Ectodermal cell (in vitro differentiated cells): ENCODE results near the gene IL4R. TPM values are rescaled to one million over a fixed set of nuclear protein-coding genes. Genes with fewer than 3 reads are reported as not detected.
"Not testable (repeated sequence)": the region's sequence is repeated elsewhere in the genome, so short reads cannot be mapped to it uniquely, and the experiment has no call there.

ENCODE experiments used
- H3K27ac ChIP-seq: 2 replicates; pipeline ENCODE4 v1.7.0; 2013; ENCODE audit warnings: mild to moderate bottlenecking, low read depth, low read length; ENCODE audit not compliant: insufficient read depth, poor library complexity, severe bottlenecking
- H3K27me3 ChIP-seq: 2 replicates; pipeline ENCODE4 v1.7.0; 2013; ENCODE audit warnings: mild to moderate bottlenecking, low read length; ENCODE audit not compliant: insufficient read depth, control insufficient read depth, poor library complexity, severe bottlenecking
- H3K36me3 ChIP-seq: one replicate; pipeline ENCODE4 v1.7.0; 2013; ENCODE audit warnings: low read length; ENCODE audit not compliant: control insufficient read depth, insufficient read depth
- H3K4me1 ChIP-seq: one replicate; pipeline ENCODE4 v1.7.0; 2013; ENCODE audit warnings: low read length; ENCODE audit not compliant: control insufficient read depth, insufficient read depth
- H3K4me3 ChIP-seq: 2 replicates; pipeline ENCODE4 v1.7.0; 2013; ENCODE audit warnings: low read depth, low read length, control low read depth; ENCODE audit not compliant: insufficient read depth
- H3K9me3 ChIP-seq: 2 replicates; pipeline ENCODE4 v1.7.0; 2013; ENCODE audit warnings: mild to moderate bottlenecking, low read length, moderate library complexity; ENCODE audit not compliant: control insufficient read depth
- WGBS, 2 experiments: methylation state at CpG; one replicate each; pipeline ENCODE4 v1.1.7; 2013; ENCODE audit warnings: missing lambda C conversion rate in 2 of 2; 5-methylcytosine and 5-hydroxymethylcytosine counted together
- polyA plus RNA-seq, 4 experiments: library from polyadenylated mRNA; stranded (reverse); fragments of 50-300 nt; gene quantifications; one replicate each; pipeline ENCODE4 v1.2.3, GENCODE V29; 2013

The IL4R gene
- polyA plus RNA-seq (2013, experiment 1 of 4) = 11.5 TPM
- 8.2 TPM for polyA plus RNA-seq (2013, experiment 2 of 4)
- polyA plus RNA-seq (2013, experiment 3 of 4) = 7.7 TPM
- polyA plus RNA-seq (2013, experiment 4 of 4) = 6.6 TPM

DNA sequence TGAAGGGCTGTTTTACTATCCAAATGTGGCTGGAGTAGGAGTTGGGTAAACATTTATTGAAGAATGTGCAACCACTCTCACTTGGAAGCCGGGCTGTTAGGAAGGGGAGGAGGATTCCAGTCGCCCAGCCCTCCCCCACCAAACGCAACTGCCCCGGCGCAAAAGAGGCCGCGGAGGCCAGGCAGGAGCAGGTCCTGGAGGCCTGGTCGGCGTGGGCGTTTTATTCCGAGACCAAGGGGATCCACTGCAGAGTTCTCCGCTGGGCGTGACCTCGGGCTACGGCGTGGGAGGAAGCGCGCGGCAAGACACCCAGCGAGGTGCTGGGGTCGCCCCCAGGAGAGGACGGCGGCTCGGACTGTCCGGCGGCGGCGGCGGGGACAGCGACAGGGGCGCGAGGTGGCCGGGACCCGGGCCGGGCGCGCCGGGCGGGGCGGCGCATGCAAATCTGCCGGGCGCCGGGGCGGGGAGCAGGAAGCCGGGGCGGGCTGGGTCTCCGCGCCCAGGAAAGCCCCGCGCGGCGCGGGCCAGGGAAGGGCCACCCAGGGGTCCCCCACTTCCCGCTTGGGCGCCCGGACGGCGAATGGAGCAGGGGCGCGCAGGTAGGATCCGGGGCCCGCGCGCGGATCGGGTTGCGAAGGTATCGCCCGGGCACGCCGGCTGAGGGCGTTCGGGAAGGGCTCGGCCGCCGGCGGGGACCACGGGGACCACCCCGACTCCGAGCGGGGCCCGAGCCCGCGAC lies at the start of gene IL4R:
Gene IL4R, plus strand, starts transcription at position 553 of the 739 bp plus-strand sequence. CDS start 26,230 bp downstream, outside the sequence.
- H3K36me3 ChIP-seq = no peaks in the 10 kb centered on the region
- peak within 1 kb of the TSS; percentile 73 for H3K4me3 ChIP-seq
- H3K9me3 ChIP-seq = no peaks in the 10 kb centered on the region
- peaks cover 37% of the 10 kb centered on the region for H3K27me3 ChIP-seq
- 1% methylated on average over 85 of the region's 85 CpGs for WGBS, 2 experiments
- no peaks in the 10 kb centered on the region for H3K4me1 ChIP-seq
- H3K27ac ChIP-seq = no peak within 1 kb of the TSS

DNA sequence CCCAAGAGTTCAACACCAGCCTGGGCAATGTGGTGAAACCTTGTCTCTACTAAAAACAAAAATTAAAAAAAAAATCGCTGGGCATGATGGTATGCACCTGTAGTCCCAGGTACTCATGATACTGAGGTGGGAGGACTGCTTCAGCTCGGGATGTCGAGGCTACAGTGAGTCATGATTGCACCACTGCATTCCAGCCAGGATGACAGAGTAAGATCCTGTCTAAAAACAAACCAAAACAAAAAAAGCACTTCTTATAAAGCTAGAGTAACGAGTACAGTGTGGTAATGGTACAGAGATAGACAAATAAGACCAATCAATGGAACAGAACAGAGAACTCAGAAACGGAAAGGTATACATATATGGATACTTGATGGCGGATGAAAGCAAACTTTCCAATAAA lies 49.6 kb upstream of the IL4R start:
- Histone ChIP-seq H3K36me3 (no peaks in the 10 kb centered on the region), H3K4me1 (peaks cover 3% of the 10 kb centered on the region), H3K4me3 (no peak overlapping the region), H3K9me3 (no peaks in the 10 kb centered on the region), H3K27ac (no peak overlapping the region), H3K27me3 (no peaks in the 10 kb centered on the region)
- WGBS, 2 experiments = 80 to 88% methylated on average over 5 to 6 of the region's 6 CpGs

DNA sequence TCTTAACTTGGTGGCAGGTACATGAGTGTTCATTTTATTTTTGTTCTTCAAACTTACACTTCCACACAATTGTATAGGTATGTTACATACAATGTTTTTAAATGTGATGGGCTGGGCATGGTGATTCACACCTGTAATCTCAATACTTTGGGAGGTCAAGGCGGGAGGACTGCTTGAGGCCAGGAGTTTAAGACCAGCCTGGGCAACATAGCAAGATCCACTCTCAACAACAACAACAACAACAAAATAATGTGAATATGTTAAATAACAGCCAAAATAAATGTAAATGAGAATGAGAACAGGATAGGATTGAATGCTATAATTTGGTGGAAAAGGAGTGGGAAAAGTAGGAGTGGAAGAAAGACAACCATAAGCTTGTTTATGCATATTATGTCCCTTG lies 47.8 kb upstream of the IL4R start:
- Histone ChIP-seq H3K27me3 (no peaks in the 10 kb centered on the region), H3K4me3 (no peak overlapping the region), H3K27ac (no peak overlapping the region), H3K9me3 (no peaks in the 10 kb centered on the region), H3K4me1 (no peaks in the 10 kb centered on the region), H3K36me3 (no peaks in the 10 kb centered on the region)
- WGBS, 2 experiments = 83 to 100% methylated on average over 1 of the region's 1 CpG

DNA sequence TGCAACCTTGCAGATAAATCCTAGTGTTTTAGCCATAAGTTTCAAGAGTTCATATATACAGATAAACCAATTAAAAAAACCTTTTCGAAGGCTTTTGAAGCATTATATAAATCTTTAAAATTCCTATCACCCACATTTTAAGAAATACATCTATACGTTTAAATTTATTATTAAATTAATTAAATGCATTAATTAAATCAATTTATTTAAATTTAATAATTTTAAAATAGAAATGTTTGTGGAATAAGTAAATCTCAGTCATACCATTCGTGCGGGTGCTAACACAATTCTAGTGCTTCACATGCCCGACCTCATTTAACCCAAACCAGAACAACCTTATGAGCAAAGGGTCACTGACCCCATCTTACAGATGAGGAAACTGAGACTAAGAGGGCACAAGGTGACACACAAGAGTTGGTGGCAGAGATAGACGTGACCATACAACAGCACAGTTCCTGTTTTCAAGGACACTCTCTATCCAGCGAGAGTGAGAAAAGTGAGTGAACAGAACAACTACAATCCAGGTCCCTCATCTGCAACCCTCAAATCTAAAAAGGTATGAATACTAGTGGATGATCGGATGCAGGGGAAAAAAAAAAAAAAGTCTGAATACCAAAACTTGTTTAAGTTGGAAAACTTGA lies 46.6 kb upstream of the IL4R start:
- no peaks in the 10 kb centered on the region for H3K4me1 ChIP-seq
- no peak overlapping the region for H3K4me3 ChIP-seq
- WGBS, 2 experiments = 89 to 96% methylated on average over 6 to 7 of the region's 8 CpGs

DNA sequence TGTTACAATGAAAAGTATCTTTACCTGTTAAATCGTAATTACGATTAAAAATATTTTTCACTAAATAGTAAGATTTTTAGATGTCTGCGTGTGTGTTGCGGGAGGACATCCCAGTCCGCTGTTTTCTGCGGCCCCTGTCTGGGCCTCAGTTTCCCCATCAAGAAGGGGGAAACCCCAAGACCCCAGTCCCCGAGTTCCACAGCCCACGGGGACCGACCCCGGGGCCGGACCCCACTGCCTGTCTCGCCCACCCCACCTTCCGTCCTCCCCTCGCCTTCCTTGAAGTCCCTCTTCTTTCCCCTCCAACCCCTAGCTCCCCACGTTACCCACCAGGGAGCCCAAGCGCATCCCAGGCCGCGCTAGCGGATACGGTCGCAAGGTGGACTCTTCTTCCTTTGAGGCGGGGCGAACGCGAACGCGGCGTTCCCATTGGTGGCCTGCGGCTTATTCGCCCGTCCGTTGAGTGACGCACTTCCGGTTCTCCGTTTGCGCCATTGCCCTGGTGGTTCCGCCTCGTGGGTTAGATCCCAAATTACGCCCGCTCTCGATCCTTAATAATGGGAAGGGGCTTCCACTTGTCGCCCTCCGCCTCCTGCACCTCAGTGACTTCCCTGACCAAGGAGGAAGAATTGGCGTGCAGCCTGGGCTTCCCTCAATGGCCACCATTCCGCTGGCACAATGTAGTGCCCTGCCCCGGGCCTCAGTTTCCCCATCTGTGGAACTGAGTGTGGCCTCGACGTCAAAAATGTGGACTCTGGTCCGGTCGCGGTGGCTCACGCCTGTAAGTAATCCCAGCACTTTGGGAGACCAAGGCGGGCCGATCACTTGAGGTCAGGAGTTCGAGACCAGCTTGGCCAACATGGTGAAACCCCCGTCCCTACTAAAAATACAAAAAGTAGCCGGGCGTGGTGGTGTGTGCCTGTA lies 45.1 kb upstream of the IL4R start, which contains the start of gene NSMCE1:
Gene NSMCE1, minus strand, starts transcription at position 397 of the 924 bp plus-strand sequence. CDS start 11,202 bp downstream, outside the sequence.
- no peak within 1 kb of the TSS for H3K27ac ChIP-seq
- H3K27me3 ChIP-seq = no peaks in the 10 kb centered on the region
- H3K4me1 ChIP-seq = no peaks in the 10 kb centered on the region
- WGBS, 2 experiments = 44 to 45% methylated on average over 56 to 58 of the region's 58 CpGs
- H3K9me3 ChIP-seq = no peaks in the 10 kb centered on the region
- H3K4me3 ChIP-seq = peak within 1 kb of the TSS; percentile 54
- no peaks in the 10 kb centered on the region for H3K36me3 ChIP-seq

More for the DNA sequence above, 46.6 kb upstream of the IL4R start:
- no peaks in the 10 kb centered on the region for H3K27me3 ChIP-seq
- no peaks in the 10 kb centered on the region for H3K9me3 ChIP-seq
- no peaks in the 10 kb centered on the region for H3K36me3 ChIP-seq
- no peak overlapping the region for H3K27ac ChIP-seq

DNA sequence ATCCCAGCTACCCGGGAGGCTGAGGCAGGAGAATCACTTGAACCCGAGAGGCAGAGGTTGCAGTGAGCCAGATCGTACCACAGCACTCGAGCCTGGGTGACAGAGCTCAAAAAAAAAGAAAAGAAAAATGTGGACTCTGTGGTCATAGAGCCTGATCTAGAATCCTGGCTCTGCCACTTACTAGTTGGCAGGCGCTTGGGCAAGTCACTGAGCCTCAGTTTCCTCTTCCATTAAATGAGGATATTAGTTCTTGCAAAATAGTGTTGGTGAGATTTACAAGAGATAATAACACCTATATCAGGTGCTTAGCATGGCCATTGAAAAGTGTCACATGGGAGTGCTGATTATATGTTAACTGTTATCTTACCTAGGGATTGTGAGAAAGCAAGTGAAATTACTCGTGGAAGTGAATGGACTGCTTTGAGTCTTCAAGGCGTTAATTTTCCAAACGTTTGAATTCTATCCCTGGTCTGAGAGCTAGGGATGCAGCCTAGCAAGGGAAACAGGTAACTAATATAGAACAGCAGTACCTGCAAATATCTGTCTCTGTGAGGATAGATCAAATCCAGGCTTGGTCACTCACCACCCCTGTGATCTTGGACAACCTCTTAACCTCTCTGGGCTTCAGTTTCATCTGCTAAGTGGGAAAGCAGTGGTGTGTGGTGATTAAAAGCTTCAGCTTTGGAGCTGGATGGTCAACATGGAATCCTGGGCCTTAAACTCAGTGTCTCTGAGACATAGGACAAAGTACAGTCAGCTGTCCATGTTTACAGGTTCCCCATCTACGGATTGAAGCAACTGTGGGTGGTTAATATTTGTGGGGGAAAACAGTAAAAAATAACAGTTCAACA lies 44.2 kb upstream of the IL4R start:
- no peak overlapping the region for H3K4me3 ChIP-seq
- H3K27me3 ChIP-seq = no peaks in the 10 kb centered on the region
- no peaks in the 10 kb centered on the region for H3K36me3 ChIP-seq
- H3K9me3 ChIP-seq = no peaks in the 10 kb centered on the region
- no peak overlapping the region for H3K27ac ChIP-seq
- 92% methylated on average over 8 to 9 of the region's 9 CpGs for WGBS, 2 experiments
- no peaks in the 10 kb centered on the region for H3K4me1 ChIP-seq

DNA sequence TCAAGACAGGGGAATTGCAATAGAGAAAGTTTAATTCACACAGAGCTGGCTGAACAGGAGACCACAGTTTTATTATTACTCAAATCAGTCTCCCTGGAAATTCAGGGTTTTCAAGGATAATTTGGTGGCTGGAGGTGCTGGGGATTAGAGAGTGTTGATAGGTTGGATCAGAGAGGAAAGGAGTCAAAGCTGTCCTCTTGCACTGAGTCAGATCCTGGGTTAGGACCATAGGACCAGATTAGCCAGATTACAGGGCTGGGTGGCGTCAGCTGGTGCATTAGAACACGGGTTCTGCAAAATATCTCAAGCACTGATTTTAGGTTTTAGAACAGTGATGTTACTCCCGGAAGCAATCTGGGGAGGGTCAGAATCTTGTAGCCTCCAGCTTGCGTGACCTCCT lies 43.4 kb upstream of the IL4R start:
- no peak overlapping the region for H3K4me3 ChIP-seq
- no peaks in the 10 kb centered on the region for H3K9me3 ChIP-seq
- no peaks in the 10 kb centered on the region for H3K36me3 ChIP-seq
- H3K27ac ChIP-seq = no peak overlapping the region
- no peaks in the 10 kb centered on the region for H3K27me3 ChIP-seq
- WGBS, 2 experiments = 94 to 96% methylated on average over 4 of the region's 4 CpGs
- H3K4me1 ChIP-seq = no peaks in the 10 kb centered on the region

DNA sequence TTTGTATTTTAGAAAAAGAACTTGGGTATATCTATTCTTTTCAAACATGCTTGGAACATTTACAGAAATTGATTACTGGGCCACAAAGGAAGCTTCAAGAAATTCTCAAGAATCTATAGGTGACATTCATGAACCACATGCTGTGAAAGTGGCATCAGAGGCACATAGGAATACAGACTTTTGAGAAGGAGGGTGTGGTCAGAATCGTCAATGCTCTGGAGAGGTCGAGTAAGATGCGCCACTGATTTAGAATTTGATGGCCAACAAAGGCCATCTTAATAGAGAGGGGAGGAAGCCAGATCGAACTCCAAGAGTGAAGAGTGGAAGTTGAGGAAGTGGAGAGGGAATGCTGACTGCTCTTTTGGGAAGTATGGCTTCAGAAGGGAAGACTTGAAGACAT lies 41.7 kb upstream of the IL4R start:
- H3K9me3 ChIP-seq = no peaks in the 10 kb centered on the region

DNA sequence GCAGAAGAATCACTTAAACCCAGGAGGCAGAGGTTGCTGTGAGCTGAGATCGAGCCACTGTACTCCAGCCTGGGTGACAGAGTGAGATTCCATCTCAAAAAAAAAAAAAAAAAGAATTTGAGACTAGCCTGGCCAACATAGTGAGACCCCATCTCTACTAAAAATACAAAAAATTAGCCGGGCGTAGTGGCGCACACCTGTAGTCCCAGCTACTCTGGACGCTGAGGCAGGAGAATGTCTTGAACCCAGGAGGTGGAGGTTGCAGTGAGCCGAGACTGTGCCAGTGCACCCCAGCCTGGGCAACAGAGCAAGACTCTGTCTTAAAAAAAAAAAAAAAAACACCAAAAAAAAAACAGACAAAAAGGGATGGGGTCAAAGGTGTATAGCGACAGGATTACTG lies 41.1 kb upstream of the IL4R start:
- not testable (repeated sequence) for H3K4me3 ChIP-seq, H3K27ac ChIP-seq, H3K9me3 ChIP-seq, H3K27me3 ChIP-seq, H3K4me1 ChIP-seq, H3K36me3 ChIP-seq
- WGBS, 2 experiments = 86 to 92% methylated on average over 6 to 7 of the region's 7 CpGs

More for the DNA sequence above, 41.7 kb upstream of the IL4R start:
- Histone ChIP-seq H3K27ac (no peak overlapping the region), H3K36me3 (no peaks in the 10 kb centered on the region), H3K4me1 (no peaks in the 10 kb centered on the region), H3K27me3 (no peaks in the 10 kb centered on the region), H3K4me3 (no peak overlapping the region)
- WGBS, 2 experiments = 81% methylated on average over 4 of the region's 4 CpGs
